ENCODE data around the gene MAP3K9.

- TF ChIP-seq CTCF (IDR thresholded peaks at IDR 0.05 in 8 of 11, conservative IDR thresholded peaks at IDR 0.05 in 3 of 11), result no peak
- TF ChIP-seq POLR2A (IDR thresholded peaks at IDR 0.05), result no peak
These were observed 48.2 kb upstream of the MAP3K9 start for GRCh38 chr14:70857496-70857890.
